GM12801 (cell line): ENCODE results near the gene ITGB2.

Source experiments
- CTCF ChIP-seq: IDR thresholded peaks from one replicate; pipeline ENCODE4 v1.5.1; 2011; ENCODE audit warnings: control low read depth; ENCODE audit not compliant: insufficient read length; ENCODE audit errors: extremely low read depth

Gene ITGB2

GRCh38 chr21:44924606-44925377 lies 4.1 kb upstream of the ITGB2 start:
- no peak for TF ChIP-seq CTCF

GRCh38 chr21:44923480-44924084 lies 2.9 kb upstream of the ITGB2 start:
- no peak for TF ChIP-seq CTCF

- TF ChIP-seq CTCF: no peak
Observed at GRCh38 chr21:44921928-44922327, 1.2 kb upstream of the ITGB2 start.

GRCh38 chr21:44919913-44920693 lies 596 bp downstream of the ITGB2 start:
- TF ChIP-seq CTCF: no peak

- TF ChIP-seq CTCF: no peak
Observed at GRCh38 chr21:44919111-44919912, 1.4 kb downstream of the ITGB2 start.

- TF ChIP-seq CTCF: no peak
Observed at GRCh38 chr21:44918581-44919033, 2.1 kb downstream of the ITGB2 start.

GRCh38 chr21:44918107-44918470 lies 2.6 kb downstream of the ITGB2 start:
- no peak for TF ChIP-seq CTCF
